Naive thymus-derived CD8-positive, alpha-beta T cell (primary cell): ENCODE results near the gene KRT8. TPM values are rescaled to one million over a fixed set of nuclear protein-coding genes. Genes with fewer than 3 reads are reported as not detected.
A peak's percentile ranks its signal among the peaks of the same experiment; 100 is the strongest.

Source experiments
- ATAC-seq, 2 donors: fragments of 150-1000 bp; cut with Tn5 transposase in 1 of 2; sonication (Bioruptor Pico), chemical (Tn5 transposase) in 1 of 2; 1 replicate in 1 of 2; 2 replicates in 1 of 2; pipeline ENCODE4 v1.10.0; 2021; ENCODE audit warnings: mild to moderate bottlenecking in 2 of 2, moderate library complexity in 2 of 2
- POLR2A ChIA-PET: fragments of 350-600 bp; sonication (Branson Sonifier 250); formaldehyde crosslinking; loops from one replicate; lab custom pipeline; 2021; ENCODE audit warnings: antibody characterized with exemption; lab: Charles Lee
- DNase-seq, 10 donors: peaks; one replicate each; pipeline versions ENCODE4 v3.0.0 to v3.0.0-alpha.2; 2020 to 2022
- H3K27ac Mint-ChIP-seq, 10 donors: one replicate each; pipeline ENCODE4 v1.8.0; 2020 to 2022; ENCODE audit warnings: mild to moderate bottlenecking in 10 of 10, mixed read lengths in 10 of 10, moderate library complexity in 4 of 10, inconsistent platforms in 1 of 10
- H3K27me3 Mint-ChIP-seq, 5 donors: one replicate each; pipeline ENCODE4 v1.8.0; 2021 to 2022; ENCODE audit warnings: mixed read lengths in 5 of 5
- H3K36me3 Mint-ChIP-seq, 3 donors: one replicate each; pipeline ENCODE4 v1.8.0; 2020 to 2022; ENCODE audit warnings: mixed read lengths in 3 of 3, mild to moderate bottlenecking in 2 of 3, inconsistent platforms in 1 of 3
- H3K4me1 Mint-ChIP-seq, 4 donors: one replicate each; pipeline ENCODE4 v1.8.0; 2021 to 2022; ENCODE audit warnings: mixed read lengths in 4 of 4
- H3K4me3 Mint-ChIP-seq, 10 donors: one replicate each; pipeline ENCODE4 v1.8.0; 2020 to 2022; ENCODE audit warnings: mild to moderate bottlenecking in 10 of 10, mixed read lengths in 10 of 10, moderate library complexity in 6 of 10, inconsistent platforms in 1 of 10
- H3K9me3 Mint-ChIP-seq, 9 donors: one replicate each; pipeline ENCODE4 v1.8.0; 2020 to 2022; ENCODE audit warnings: mixed read lengths in 9 of 9, mild to moderate bottlenecking in 3 of 9, inconsistent platforms in 1 of 9, moderate library complexity in 1 of 9
- polyA plus RNA-seq, 3 donors: library from polyadenylated mRNA; unstranded; fragments of 300-500 nt; fragmentation: Illumina TruSeq; gene quantifications; one replicate each; pipeline ENCODE4 v1.2.3, GENCODE V29; 2021
- total RNA-seq, 8 experiments: library from RNA in 2 of 8; stranded (reverse) in 2 of 8; gene quantifications; one replicate each; pipeline ENCODE4 v1.2.3 and lab custom pipeline; 2021 to 2026

The KRT8 gene
- total and polyA plus RNA-seq, 5 experiments from 2014 or later = 0.52 to 0.66 TPM; not detected in 3

- Mint-ChIP-seq H3K9me3 (no peaks in the 10 kb centered on the region), H3K4me3 (peak overlapping the region; percentile 72 to 84 (median 80)), H3K36me3 (no peaks in the 10 kb centered on the region), H3K27ac (peak overlapping the region in 9 of 10 donors; percentile 28 to 90 (median 74)), H3K4me1 (peaks cover 12 to 50% (median 35%) of the 10 kb centered on the region in 4 donors), H3K27me3 (peaks cover 0 to 17% (median 3%) of the 10 kb centered on the region in 5 donors)
- POLR2A ChIA-PET = interaction anchor here (0.9 kb wide), 1 partner anchor 287 kb away, joined by 3 read pairs; no protein-coding TSS in a partner anchor
- DNase-seq (no peak), ATAC-seq (no peak)
Observed at GRCh38 chr12:52874573-52875435, 30.1 kb downstream of the KRT8 start.

- Mint-ChIP-seq H3K27me3 (peaks cover 0 to 17% (median 1%) of the 10 kb centered on the region in 5 donors), H3K27ac (peak overlapping the region; percentile 45 to 92 (median 80)), H3K36me3 (no peaks in the 10 kb centered on the region), H3K4me1 (peaks cover 14 to 52% (median 34%) of the 10 kb centered on the region in 4 donors), H3K9me3 (no peaks in the 10 kb centered on the region), H3K4me3 (peak overlapping the region; percentile 76 to 87 (median 83))
- ATAC-seq (peak; percentile 47 to 81), DNase-seq (peak; percentile 16 to 71 (median 40))
- POLR2A ChIA-PET = interaction anchor here (0.5 to 0.9 kb wide), 4 partner anchors 37 to 1656 kb away, joined by 3 read pairs; partner anchors contain the start of gene POU6F1
Observed at GRCh38 chr12:52873832-52874572, 30.9 kb downstream of the KRT8 start.

GRCh38 chr12:52873513-52873831, 31.4 kb downstream of the KRT8 start:
- Mint-ChIP-seq H3K27ac (peak overlapping the region; percentile 45 to 92 (median 80)), H3K4me3 (peak overlapping the region; percentile 75 to 87 (median 82)), H3K9me3 (no peaks in the 10 kb centered on the region), H3K4me1 (peaks cover 16 to 58% (median 37%) of the 10 kb centered on the region in 4 donors), H3K27me3 (peaks cover 0 to 17% (median 1%) of the 10 kb centered on the region in 5 donors), H3K36me3 (no peaks in the 10 kb centered on the region)
- POLR2A ChIA-PET = interaction anchor here (0.7 to 0.8 kb wide), 2 partner anchors 37 to 291 kb away, joined by 3 read pairs; no protein-coding TSS in a partner anchor
- DNase-seq = no peak
- ATAC-seq = peak in 1 of 2 donors; percentile 3

- Mint-ChIP-seq H3K27me3 (peaks cover 0 to 17% (median 1%) of the 10 kb centered on the region in 5 donors), H3K4me1 (peaks cover 17 to 60% (median 41%) of the 10 kb centered on the region in 4 donors), H3K4me3 (peak overlapping the region in 9 of 10 donors; percentile 2 to 87 (median 76)), H3K36me3 (no peaks in the 10 kb centered on the region), H3K9me3 (no peaks in the 10 kb centered on the region), H3K27ac (peak overlapping the region in 7 of 10 donors; percentile 2 to 92 (median 80))
- DNase-seq (no peak), ATAC-seq (no peak)
- POLR2A ChIA-PET = interaction anchor here (0.8 kb wide), 1 partner anchor 290 kb away, joined by 3 read pairs; no protein-coding TSS in a partner anchor
Observed at GRCh38 chr12:52872644-52873389, 32.1 kb downstream of the KRT8 start.

- H3K4me3 Mint-ChIP-seq = no peak overlapping the region
- no peak for ATAC-seq
- H3K27ac Mint-ChIP-seq = peak overlapping the region in 7 of 10 donors; percentile 4 to 79 (median 41)
Observed at GRCh38 chr12:52871291-52872039, 33.4 kb downstream of the KRT8 start.

GRCh38 chr12:52870361-52871290, 34.2 kb downstream of the KRT8 start:
- peak overlapping the region in 9 of 10 donors; percentile 29 to 94 (median 77) for H3K27ac Mint-ChIP-seq
- H3K4me3 Mint-ChIP-seq = peak overlapping the region in 1 of 10 donors; percentile 24
- peaks cover 0 to 7% (median 0%) of the 10 kb centered on the region in 5 donors for H3K27me3 Mint-ChIP-seq
- DNase-seq = peak; percentile 68 to 94 (median 84)
- H3K9me3 Mint-ChIP-seq = no peaks in the 10 kb centered on the region
- ATAC-seq = peak; percentile 67 to 81
- peaks cover 24 to 65% (median 52%) of the 10 kb centered on the region in 4 donors for H3K4me1 Mint-ChIP-seq
- POLR2A ChIA-PET = interaction anchor here (2.5 to 4.6 kb wide), 2 partner anchors 259 to 286 kb away, joined by 13 to 45 read pairs; no protein-coding TSS in a partner anchor
- no peaks in the 10 kb centered on the region for H3K36me3 Mint-ChIP-seq

More at GRCh38 chr12:52871291-52872039, 33.4 kb downstream of the KRT8 start:
- peaks cover 0 to 12% (median 0%) of the 10 kb centered on the region in 5 donors for H3K27me3 Mint-ChIP-seq
- H3K9me3 Mint-ChIP-seq = no peaks in the 10 kb centered on the region
- POLR2A ChIA-PET = interaction anchor here (2.5 to 4.6 kb wide), 2 partner anchors 260 to 287 kb away, joined by 13 to 45 read pairs; no protein-coding TSS in a partner anchor
- peaks cover 24 to 68% (median 52%) of the 10 kb centered on the region in 4 donors for H3K4me1 Mint-ChIP-seq
- no peak for DNase-seq
- H3K36me3 Mint-ChIP-seq = no peaks in the 10 kb centered on the region

- Mint-ChIP-seq H3K9me3 (no peaks in the 10 kb centered on the region), H3K27ac (peak overlapping the region; percentile 68 to 91 (median 84)), H3K4me3 (peak overlapping the region in 9 of 10 donors; percentile 23 to 70 (median 45)), H3K36me3 (no peaks in the 10 kb centered on the region), H3K4me1 (peaks cover 19 to 46% (median 33%) of the 10 kb centered on the region in 4 donors), H3K27me3 (no peaks in the 10 kb centered on the region)
- POLR2A ChIA-PET = interaction anchor here (0.6 to 4.6 kb wide), 5 partner anchors 256 to 288 kb away, joined by 3 to 45 read pairs (median 4); no protein-coding TSS in a partner anchor
- ATAC-seq (peak; percentile 47 to 65), DNase-seq (peak in 7 of 10 donors; percentile 36 to 75 (median 46))
Observed at GRCh38 chr12:52867642-52868041, 37.2 kb downstream of the KRT8 start.

GRCh38 chr12:52867152-52867551, 37.7 kb downstream of the KRT8 start:
- no peak for ATAC-seq
- H3K27me3 Mint-ChIP-seq = no peaks in the 10 kb centered on the region
- H3K4me3 Mint-ChIP-seq = peak overlapping the region in 7 of 10 donors; percentile 3 to 70 (median 45)
- H3K9me3 Mint-ChIP-seq = no peaks in the 10 kb centered on the region
- H3K36me3 Mint-ChIP-seq = no peaks in the 10 kb centered on the region
- peaks cover 20 to 41% (median 33%) of the 10 kb centered on the region in 4 donors for H3K4me1 Mint-ChIP-seq
- no peak for DNase-seq
- POLR2A ChIA-PET = interaction anchor here (0.7 to 4.6 kb wide), 4 partner anchors 255 to 287 kb away, joined by 3 to 45 read pairs (median 6); no protein-coding TSS in a partner anchor
- peak overlapping the region in 8 of 10 donors; percentile 68 to 91 (median 84) for H3K27ac Mint-ChIP-seq

GRCh38 chr12:52865090-52865944, 39.6 kb downstream of the KRT8 start:
- Mint-ChIP-seq H3K36me3 (no peaks in the 10 kb centered on the region), H3K4me3 (no peak overlapping the region), H3K4me1 (peaks cover 20 to 31% (median 28%) of the 10 kb centered on the region in 4 donors), H3K9me3 (no peaks in the 10 kb centered on the region), H3K27me3 (no peaks in the 10 kb centered on the region), H3K27ac (peak overlapping the region in 4 of 10 donors; percentile 5 to 68 (median 52))
- no peak for DNase-seq
- no peak for ATAC-seq
- POLR2A ChIA-PET = no interaction called here
